ENCODE measurements around the gene HMBS. TPM values are rescaled to one million over a fixed set of nuclear protein-coding genes. Genes with fewer than 3 reads are reported as not detected.

HMBS gene
- total RNA-seq, 1 donor = 14.9 TPM

- H3K4me3 ChIP-seq (ENCODE audit: low read depth, low read length) = no peak overlapping the region
- no peak for DNase-seq (ENCODE audit: low read depth)
- TF ChIP-seq CTCF (IDR thresholded peaks at IDR 0.05; ENCODE audit: insufficient read depth, low read length) = no peak
Measured at GRCh38 chr11:119087747-119088241, 3.1 kb downstream of the HMBS start.

GRCh38 chr11:119088406-119088805, 3.7 kb downstream of the HMBS start:
- H3K4me3 ChIP-seq (ENCODE audit: low read depth, low read length) = no peak overlapping the region
- DNase-seq (ENCODE audit: low read depth) = no peak
- no peak for TF ChIP-seq CTCF (IDR thresholded peaks at IDR 0.05; ENCODE audit: insufficient read depth, low read length)

GRCh38 chr11:119089319-119089718, 4.6 kb downstream of the HMBS start:
- no peak overlapping the region for H3K4me3 ChIP-seq (ENCODE audit: low read depth, low read length)
- DNase-seq (ENCODE audit: low read depth) = no peak
- no peak for TF ChIP-seq CTCF (IDR thresholded peaks at IDR 0.05; ENCODE audit: insufficient read depth, low read length)

- no peak for TF ChIP-seq CTCF (IDR thresholded peaks at IDR 0.05; ENCODE audit: insufficient read depth, low read length)
- no peak overlapping the region for H3K4me3 ChIP-seq (ENCODE audit: low read depth, low read length)
- DNase-seq (ENCODE audit: low read depth) = peak; percentile 32
Measured at GRCh38 chr11:119091178-119091577, 6.5 kb downstream of the HMBS start.

GRCh38 chr11:119091966-119092879, 7.5 kb downstream of the HMBS start:
- no peak for DNase-seq (ENCODE audit: low read depth)
- no peak for TF ChIP-seq CTCF (IDR thresholded peaks at IDR 0.05; ENCODE audit: insufficient read depth, low read length)
- peak overlapping the region; percentile 75 for H3K4me3 ChIP-seq (ENCODE audit: low read depth, low read length)

- peak; percentile 41 for DNase-seq (ENCODE audit: low read depth)
- TF ChIP-seq CTCF (IDR thresholded peaks at IDR 0.05; ENCODE audit: insufficient read depth, low read length) = no peak
Measured at GRCh38 chr11:119092880-119093842, 8.5 kb downstream of the HMBS start.

More at GRCh38 chr11:119092880-119093842, 8.5 kb downstream of the HMBS start:
- H3K4me3 ChIP-seq (ENCODE audit: low read depth, low read length) = peak overlapping the region; percentile 75
